ENCODE results near the gene SERTAD3.
A peak's percentile ranks its signal among the peaks of the same experiment; 100 is the strongest.
"Not testable (repeated sequence)": the region's sequence is repeated elsewhere in the genome, so short reads cannot be mapped to it uniquely, and the experiment has no call there.

Gene SERTAD3

GRCh38 chr19:40457953-40458596, 13.9 kb upstream of the SERTAD3 start:
- no peak for DNase-seq

DNA sequence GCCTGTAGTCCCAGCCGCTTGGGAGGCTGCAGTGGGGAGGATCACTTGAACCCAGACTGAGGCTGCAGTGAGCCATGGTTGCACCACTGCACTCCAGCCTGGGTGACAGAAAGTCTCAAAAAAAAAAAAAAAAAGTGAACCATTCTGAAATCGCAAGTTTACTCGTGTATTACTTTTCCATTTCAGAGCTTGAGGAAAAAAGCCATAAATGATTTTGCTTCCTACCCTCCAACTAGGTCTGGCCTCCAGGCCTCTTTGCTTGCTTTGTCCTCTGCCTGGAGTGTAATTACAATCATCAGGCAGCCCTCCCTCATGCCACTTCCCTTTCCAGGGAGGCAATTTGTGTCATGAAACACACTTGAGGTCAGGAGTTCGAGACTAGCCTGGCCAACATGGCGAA, 12.9 kb upstream of the SERTAD3 start:
- no peak for DNase-seq

DNA sequence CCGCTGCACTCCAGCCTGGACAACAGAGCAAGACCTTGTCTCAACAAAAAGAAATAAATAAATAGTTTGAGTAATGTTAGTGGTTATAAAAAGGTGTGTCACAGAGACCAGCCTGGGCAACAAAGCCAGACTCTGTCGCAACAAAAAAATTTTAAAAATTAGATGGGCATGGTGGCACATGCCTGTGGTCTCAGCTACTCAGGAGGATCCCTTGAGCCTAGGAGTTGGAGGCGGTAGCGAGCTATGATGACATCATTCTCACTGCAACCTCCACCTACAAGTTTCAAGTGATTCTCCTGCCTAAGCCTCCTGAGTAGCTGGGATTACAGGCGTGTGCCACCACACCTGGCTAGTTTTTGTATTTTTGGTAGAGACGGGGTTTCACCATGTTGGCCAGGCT, 9.8 kb upstream of the SERTAD3 start:
- not testable (repeated sequence) for DNase-seq

DNA sequence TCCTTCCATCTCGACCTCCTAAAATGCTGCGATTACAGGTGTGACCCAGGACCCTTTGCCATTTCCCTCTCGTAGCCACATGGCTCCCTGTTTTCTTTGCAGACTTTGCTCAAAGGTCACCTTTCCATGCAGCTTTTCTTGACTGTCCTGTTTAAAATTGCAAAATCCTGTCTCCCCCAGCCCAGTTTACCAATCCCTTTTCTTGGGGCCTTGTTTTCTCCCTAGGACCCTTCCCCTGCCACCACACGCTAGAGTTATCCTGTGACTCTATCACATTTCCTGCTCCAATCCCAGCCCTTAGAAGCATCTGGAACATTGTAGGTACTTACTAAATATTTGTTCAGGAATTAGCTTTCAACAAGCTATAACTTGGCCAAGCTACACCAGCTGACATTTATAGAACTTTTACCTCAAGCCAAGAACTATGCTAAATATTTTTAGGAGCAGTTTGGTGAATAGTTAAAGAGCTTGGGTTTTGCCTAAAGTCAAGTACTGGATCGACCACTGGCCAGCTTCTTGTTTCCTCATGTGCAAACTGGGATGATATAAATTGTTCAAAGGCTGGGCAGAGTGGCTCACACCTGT, 9.1 kb upstream of the SERTAD3 start:
- DNase-seq, result no peak

- no peak for DNase-seq
These were observed 7.9 kb upstream of the SERTAD3 start for GRCh38 chr19:40452016-40452415.

DNA sequence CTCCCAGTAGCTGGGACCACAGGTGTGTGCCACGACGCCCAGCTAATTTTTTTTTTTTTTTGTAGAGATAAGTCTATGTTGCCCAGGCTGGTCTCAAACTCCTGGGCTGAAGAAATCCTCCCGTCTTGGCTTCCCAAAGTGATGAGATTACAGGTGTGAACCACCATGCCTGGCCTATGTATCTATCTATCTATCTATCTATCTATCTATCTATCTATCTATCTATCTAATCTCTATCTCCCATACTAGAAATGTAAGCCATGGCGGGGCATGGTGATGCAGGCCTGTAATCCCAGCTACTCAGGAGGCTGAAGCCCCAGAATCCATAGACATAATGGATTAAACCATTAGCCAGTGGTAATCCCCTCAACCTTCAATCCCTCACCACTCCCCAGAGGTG, 6.5 kb upstream of the SERTAD3 start:
- DNase-seq, result no peak

DNA sequence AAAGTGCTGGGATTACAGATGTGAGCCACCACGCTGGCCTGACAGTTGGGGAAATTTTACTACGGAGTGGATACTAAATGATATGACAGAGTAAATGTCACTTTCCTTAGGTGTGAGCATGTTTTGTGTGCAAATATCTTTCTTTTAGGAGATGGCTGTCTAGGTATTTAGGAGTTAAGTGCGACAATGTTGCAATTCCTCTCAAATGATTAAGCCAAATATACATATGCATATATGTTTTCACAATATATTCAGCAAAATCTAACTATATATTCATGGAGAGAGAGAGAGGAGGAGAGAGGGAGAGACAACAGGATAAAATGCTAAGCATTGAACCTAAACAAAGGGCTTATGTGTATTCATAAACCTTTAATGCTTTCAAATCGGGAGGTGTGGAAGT, 5.4 kb upstream of the SERTAD3 start:
- DNase-seq, result no peak

- DNase-seq, result no peak
These were observed 2.2 kb upstream of the SERTAD3 start for GRCh38 chr19:40446263-40446784.

DNA sequence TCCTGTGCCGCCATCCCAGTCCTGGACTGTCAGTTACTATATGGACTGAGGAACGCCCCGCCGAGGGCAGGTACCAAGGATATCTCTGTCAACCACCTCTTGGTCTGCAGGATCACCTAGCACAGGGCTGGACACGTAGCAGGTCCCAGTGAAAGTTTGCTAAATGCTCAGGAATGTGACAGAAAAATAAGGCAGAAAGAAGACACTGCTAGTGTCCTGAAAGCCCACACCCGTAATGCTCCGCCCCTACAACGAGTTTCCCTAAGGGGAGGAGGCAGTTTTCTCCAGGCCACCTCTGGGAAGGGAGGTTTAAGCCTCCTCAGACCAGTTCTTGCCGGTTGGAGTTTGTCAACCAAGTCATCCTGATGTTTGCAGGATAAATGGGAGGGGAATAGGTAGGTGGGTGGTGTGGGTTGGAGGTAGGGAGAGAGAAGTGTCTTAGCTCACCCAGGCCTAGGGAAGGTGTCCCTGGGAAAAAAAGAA, 1.7 kb upstream of the SERTAD3 start:
- DNase-seq, result no peak

- DNase-seq, result no peak
These were observed 734 bp upstream of the SERTAD3 start for GRCh38 chr19:40444825-40445312.

GRCh38 chr19:40443131-40443999, 770 bp downstream of the SERTAD3 start:
- peak; percentile 99 for DNase-seq

- DNase-seq, result no peak
These were observed 1.6 kb downstream of the SERTAD3 start for GRCh38 chr19:40442328-40443130.

GRCh38 chr19:40441719-40442253, 2.3 kb downstream of the SERTAD3 start:
- DNase-seq, result no peak

GRCh38 chr19:40438284-40438683, 5.9 kb downstream of the SERTAD3 start:
- DNase-seq, result no peak

DNA sequence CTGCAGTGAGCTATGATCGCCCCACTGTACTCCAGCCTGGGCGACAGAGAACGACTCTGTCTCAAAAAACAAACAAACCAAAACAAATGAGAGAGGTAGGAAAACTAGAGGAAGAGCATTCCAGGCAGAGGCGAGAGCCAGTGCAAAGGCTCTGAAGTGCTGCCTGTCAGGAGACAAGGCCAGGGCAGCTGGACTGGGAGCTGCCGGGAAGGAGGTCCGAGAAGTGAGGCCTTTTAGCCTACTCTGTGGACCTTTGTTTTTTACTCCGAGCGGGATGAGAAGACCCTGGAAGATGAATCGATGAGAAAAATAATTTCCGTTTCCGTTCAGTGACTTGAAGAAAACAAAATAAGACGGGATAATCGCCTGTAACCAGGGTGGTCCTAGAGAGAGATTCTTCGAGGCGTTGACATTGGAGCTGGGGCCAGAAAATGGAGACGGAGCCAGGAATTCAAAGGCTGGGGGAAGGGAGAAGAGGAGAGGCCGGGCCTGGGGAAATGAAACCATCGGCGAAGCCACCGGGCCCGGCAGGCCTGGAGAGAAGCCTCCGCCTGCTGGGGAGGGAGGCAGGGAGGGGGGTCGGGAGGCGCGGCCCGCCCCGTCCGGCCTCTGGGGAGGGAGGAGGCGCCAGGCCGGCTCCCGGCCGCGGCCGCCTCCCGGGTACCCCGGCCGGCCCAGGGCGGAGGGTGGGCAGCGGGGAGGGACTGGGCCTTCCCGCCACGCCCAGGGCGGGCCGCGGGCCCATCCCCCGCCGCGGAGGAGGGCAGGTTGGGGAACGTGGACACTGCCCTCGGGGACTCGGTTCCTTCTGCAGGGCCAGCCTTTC, 10.5 kb downstream of the SERTAD3 start:
- DNase-seq, result peak; percentile 59

GRCh38 chr19:40432760-40433159, 11.4 kb downstream of the SERTAD3 start:
- not testable (repeated sequence) for DNase-seq

DNA sequence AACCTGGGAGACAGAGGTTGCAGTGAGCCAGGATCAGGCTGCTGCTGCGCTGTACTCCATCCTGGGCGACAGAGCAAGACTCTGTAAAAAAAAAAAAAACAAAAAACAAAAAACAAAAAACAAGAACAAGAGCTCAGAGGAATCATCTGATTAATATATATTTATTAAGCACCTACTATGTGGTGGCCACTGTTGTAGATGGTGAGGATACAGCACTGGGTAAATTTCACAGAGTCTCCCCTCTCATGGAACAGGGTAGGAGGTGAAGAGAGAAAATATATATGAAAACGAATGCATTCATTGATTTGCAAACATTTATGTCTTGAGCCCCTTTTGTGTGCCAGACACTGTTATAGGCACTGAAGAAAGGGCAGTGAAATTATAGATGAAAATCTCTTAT, 12.4 kb downstream of the SERTAD3 start:
- DNase-seq, result no peak

- DNase-seq, result not testable (repeated sequence)
These were observed 13.9 kb downstream of the SERTAD3 start for GRCh38 chr19:40430242-40430641.

GRCh38 chr19:40428197-40428596, 15.9 kb downstream of the SERTAD3 start:
- DNase-seq, result not testable (repeated sequence)

DNA sequence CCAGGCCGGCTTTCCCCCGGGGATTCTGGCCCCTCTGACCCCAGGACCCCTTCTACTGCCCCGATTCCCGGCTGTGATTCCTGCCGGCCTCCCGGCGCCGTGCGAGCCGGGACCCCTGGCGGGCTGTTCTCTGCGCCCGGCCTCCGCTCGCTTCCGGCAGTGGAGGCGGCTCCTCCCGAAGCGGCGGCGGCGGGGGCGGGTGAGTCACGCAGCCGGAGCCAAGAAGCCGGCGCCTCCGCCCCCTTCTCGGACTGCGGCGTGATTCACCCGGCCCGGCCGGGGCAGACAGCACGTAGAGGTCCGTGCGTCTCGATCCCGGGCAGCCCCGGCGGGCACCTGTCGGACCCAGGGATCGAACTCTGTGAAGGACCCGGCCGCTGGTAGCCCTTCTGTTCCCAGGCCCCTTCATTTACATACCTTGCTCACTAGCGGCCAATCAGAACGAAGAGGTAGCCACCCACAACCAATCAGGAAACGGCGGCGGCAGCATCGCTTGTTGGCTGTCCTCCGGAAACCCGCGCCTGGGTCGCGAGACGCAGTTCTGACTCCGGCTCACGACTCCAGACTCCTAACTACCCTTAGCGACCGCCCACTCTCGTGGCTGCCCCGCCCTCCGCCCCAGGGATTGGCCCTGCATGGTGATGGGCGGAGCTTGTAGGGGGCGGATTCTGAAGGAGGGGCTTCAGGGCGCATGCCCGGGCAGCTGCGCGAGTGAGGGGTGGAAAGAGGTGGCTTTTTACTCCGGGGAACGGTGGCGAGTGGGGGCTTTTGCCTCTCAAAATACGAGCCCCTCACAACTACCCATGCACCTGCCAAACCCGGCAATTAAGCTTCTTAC, 18.5 kb downstream of the SERTAD3 start, which contains the start of gene SERTAD1:
Gene SERTAD1, minus strand, starts transcription at position 543 of the 838 bp plus-strand sequence. CDS start 2,446 bp downstream, outside the sequence.
- peak; percentile 100 for DNase-seq
